ENCODE measurements around the gene ABCC4.

- TF ChIP-seq CTCF (conservative IDR thresholded peaks at IDR 0.05) (no peak), ZFX (IDR thresholded peaks at IDR 0.05) (no peak)
Observed at GRCh38 chr13:95298971-95299621, 2.2 kb downstream of the ABCC4 start.
